ENCODE results near the gene NDNF.

DNA sequence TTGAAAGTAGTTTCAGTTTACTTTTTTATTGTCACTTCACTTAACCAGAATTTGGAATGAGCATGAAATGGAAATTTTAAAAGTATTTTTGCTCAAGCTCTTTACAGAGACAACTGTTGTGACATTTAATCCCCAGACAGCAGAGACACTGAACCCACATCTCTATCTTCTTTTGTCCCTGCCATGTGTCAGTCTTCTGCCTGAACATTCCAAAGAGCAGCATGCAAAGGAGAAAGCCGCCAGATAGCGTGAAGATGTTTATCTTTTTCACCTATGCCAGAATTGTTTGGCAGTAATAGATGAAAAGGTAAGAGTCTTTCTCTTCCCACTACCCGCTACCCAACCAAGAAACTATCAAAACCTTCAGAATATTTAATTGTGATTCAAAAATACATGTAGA is 46.8 kb downstream of the NDNF start:
- TF ChIP-seq POLR2AphosphoS5 (IDR thresholded peaks at IDR 0.05; ENCODE audit: low read depth, low read length) (no peak), TAF1 (IDR thresholded peaks at IDR 0.05; ENCODE audit: borderline replicate concordance, insufficient read depth, low read length) (no peak), SIN3A (IDR thresholded peaks at IDR 0.05; ENCODE audit: borderline replicate concordance, insufficient read depth, low read length) (no peak), FOXP2 (optimal IDR thresholded peaks at IDR 0.05; ENCODE audit: borderline replicate concordance, extremely low read depth, extremely low read length, insufficient read depth) (no peak)
- TF ChIP-seq, protein P1, sequence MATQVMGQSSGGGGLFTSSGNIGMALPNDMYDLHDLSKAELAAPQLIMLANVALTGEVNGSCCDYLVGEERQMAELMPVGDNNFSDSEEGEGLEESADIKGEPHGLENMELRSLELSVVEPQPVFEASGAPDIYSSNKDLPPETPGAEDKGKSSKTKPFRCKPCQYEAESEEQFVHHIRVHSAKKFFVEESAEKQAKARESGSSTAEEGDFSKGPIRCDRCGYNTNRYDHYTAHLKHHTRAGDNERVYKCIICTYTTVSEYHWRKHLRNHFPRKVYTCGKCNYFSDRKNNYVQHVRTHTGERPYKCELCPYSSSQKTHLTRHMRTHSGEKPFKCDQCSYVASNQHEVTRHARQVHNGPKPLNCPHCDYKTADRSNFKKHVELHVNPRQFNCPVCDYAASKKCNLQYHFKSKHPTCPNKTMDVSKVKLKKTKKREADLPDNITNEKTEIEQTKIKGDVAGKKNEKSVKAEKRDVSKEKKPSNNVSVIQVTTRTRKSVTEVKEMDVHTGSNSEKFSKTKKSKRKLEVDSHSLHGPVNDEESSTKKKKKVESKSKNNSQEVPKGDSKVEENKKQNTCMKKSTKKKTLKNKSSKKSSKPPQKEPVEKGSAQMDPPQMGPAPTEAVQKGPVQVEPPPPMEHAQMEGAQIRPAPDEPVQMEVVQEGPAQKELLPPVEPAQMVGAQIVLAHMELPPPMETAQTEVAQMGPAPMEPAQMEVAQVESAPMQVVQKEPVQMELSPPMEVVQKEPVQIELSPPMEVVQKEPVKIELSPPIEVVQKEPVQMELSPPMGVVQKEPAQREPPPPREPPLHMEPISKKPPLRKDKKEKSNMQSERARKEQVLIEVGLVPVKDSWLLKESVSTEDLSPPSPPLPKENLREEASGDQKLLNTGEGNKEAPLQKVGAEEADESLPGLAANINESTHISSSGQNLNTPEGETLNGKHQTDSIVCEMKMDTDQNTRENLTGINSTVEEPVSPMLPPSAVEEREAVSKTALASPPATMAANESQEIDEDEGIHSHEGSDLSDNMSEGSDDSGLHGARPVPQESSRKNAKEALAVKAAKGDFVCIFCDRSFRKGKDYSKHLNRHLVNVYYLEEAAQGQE (IDR thresholded peaks at IDR 0.05; ENCODE audit: insufficient read depth in 1 of 2, low read depth in 2 of 2, low read length in 2 of 2) = no peak

Data from PFSK-1 (cell line).